Measurements from ENCODE around the gene SOCS2. TPM values are rescaled to one million over a fixed set of nuclear protein-coding genes. Genes with fewer than 3 reads are reported as not detected.
A peak's percentile ranks its signal among the peaks of the same experiment; 100 is the strongest.

The SOCS2 gene
- total RNA-seq, 2 donors from 2014 or later, result 21.4 to 25.5 TPM

DNA sequence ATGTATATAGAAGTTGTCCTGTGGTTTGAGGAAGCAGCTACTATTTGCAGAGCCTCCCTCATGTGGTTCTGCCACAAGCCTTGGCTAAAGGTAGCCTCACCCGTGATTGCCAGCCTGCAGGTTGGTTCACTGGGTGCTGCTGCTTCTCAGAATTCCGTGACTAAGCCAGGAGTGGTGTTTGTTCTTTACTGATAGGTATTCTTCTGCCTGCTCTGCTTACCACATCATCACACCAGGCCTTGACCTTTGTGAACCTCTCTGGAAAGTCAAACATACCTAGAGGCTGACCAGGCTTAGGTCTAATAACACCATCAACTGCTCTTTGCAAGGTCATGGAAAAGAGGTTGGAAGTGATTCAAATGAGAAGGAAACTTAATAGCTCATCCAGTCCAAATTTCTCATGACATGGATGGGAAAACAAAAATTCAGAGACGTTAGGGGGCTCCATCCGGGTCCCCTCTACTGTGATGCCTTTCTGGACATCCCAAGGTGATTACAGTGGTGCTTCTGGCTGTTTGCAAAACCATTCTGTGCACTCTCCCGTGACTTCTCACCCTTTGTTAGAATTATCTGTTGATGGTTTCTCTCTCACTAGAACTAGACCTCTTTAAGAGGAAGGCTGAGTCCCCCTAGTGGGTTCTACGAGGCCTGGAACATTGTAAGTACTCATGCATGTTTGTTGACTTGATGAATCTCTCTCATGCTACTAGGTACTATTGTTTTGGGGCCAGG is 8.5 kb upstream of the SOCS2 start:
- Histone ChIP-seq H3K9me3 (peaks cover 0 to 5% of the 10 kb centered on the region in 2 donors), H3K36me3 (no peaks in the 10 kb centered on the region), H3K27ac (no peak overlapping the region), H3K4me3 (no peak overlapping the region), H3K4me1 (no peaks in the 10 kb centered on the region), H3K27me3 (no peaks in the 10 kb centered on the region)
- TF ChIP-seq, protein P1, sequence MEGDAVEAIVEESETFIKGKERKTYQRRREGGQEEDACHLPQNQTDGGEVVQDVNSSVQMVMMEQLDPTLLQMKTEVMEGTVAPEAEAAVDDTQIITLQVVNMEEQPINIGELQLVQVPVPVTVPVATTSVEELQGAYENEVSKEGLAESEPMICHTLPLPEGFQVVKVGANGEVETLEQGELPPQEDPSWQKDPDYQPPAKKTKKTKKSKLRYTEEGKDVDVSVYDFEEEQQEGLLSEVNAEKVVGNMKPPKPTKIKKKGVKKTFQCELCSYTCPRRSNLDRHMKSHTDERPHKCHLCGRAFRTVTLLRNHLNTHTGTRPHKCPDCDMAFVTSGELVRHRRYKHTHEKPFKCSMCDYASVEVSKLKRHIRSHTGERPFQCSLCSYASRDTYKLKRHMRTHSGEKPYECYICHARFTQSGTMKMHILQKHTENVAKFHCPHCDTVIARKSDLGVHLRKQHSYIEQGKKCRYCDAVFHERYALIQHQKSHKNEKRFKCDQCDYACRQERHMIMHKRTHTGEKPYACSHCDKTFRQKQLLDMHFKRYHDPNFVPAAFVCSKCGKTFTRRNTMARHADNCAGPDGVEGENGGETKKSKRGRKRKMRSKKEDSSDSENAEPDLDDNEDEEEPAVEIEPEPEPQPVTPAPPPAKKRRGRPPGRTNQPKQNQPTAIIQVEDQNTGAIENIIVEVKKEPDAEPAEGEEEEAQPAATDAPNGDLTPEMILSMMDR (IDR thresholded peaks at IDR 0.05), result peak in 1 of 2 donors; percentile 32
- no peak for DNase-seq (ENCODE audit: low spot score)

DNA sequence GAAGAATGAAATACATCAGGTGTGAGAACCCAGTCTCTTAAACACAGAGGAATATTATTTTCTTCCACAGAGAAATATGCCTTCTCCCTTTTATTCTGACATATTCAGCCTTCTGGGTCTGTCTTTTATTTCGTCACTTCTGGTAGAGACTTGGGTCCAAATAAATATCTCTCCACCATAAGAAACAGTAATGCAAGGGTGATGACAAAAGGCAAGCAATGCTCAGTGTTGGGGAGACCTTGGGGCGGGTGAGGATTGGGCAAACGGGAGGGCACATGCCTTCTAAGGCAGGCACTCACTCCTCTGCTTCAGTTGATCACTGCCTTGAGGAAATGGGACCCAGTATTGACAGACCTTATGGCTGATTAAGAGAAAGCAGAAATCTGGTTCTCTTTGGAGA is 6.7 kb upstream of the SOCS2 start:
- H3K27me3 ChIP-seq, result no peaks in the 10 kb centered on the region
- no peak overlapping the region for H3K4me3 ChIP-seq
- H3K4me1 ChIP-seq, result no peaks in the 10 kb centered on the region
- H3K36me3 ChIP-seq, result no peaks in the 10 kb centered on the region
- DNase-seq (ENCODE audit: low spot score), result no peak
- no peak overlapping the region for H3K27ac ChIP-seq
- peaks cover 0 to 2% of the 10 kb centered on the region in 2 donors for H3K9me3 ChIP-seq
- TF ChIP-seq, protein P1 (IDR thresholded peaks at IDR 0.05), result no peak

DNA sequence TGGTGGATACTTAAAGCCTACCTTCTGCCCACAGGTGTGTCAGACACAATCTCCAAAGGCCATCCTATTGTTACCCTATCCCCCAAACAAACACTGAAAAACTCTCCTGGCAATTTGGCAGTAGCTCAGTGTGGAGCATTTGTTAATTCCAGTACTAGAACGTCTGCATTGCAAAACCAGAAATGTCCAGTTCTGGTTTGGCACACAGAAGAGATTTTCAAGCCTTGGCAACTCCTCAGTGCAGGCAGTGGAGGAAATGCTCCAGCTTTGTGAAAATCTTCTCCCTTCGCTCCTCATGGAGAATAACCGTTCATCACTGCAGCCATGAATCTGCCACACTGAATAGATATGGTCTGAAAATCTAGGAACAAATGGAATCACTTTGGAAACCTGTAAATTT is 5.3 kb upstream of the SOCS2 start:
- Histone ChIP-seq H3K4me3 (no peak overlapping the region), H3K9me3 (no peaks in the 10 kb centered on the region), H3K27me3 (no peaks in the 10 kb centered on the region), H3K4me1 (no peaks in the 10 kb centered on the region), H3K36me3 (no peaks in the 10 kb centered on the region), H3K27ac (no peak overlapping the region)
- DNase-seq (ENCODE audit: low spot score), result no peak
- TF ChIP-seq, protein P1 (IDR thresholded peaks at IDR 0.05), result no peak

DNA sequence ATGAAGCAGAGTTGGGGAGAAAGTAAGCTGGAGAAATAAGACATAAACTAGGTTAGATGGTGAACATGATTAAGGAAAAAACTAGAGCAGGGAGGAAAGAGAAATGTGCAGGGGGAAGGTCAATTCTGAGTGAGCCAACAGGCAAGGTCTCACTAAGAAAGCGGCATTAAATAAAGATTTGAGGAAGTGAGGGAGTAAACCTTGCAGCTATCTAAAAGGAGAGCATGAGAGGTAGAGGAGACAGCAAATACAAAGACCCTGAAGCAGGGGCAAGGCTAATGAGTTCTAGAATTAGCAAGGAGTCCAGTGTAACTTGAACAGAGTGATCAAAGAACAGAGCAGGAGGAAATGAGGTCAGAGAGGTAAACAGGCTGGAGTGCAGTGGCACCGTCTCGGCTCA is 4.4 kb upstream of the SOCS2 start:
- TF ChIP-seq, protein P1 (IDR thresholded peaks at IDR 0.05), result no peak
- DNase-seq (ENCODE audit: low spot score), result no peak
- Histone ChIP-seq H3K27ac (no peak overlapping the region), H3K9me3 (no peaks in the 10 kb centered on the region), H3K4me3 (no peak overlapping the region), H3K27me3 (no peaks in the 10 kb centered on the region), H3K36me3 (no peaks in the 10 kb centered on the region), H3K4me1 (peaks cover 0 to 2% of the 10 kb centered on the region in 2 donors)

DNA sequence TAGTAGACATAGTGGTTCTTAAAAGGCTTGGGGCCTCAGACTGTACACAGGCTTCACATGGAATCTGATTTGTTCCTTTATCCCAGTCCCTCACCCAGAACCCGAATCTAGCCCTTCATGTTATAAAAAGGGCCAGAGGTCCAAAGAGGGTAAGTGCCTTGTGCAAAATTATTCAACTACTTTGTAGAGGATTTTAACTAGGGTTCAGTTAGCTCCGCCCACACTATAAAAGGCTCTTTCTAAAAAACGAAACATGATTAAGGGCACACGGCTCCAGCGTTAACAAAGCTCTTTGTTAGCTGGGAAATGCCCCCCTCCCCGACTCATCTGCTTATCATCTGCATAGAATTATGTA is 3.2 kb upstream of the SOCS2 start:
- TF ChIP-seq, protein P1 (IDR thresholded peaks at IDR 0.05), result no peak
- H3K36me3 ChIP-seq, result no peaks in the 10 kb centered on the region
- H3K9me3 ChIP-seq, result no peaks in the 10 kb centered on the region
- H3K27ac ChIP-seq, result peak overlapping the region in 1 of 2 donors; percentile 93
- H3K27me3 ChIP-seq, result no peaks in the 10 kb centered on the region
- H3K4me3 ChIP-seq, result peak overlapping the region; percentile 74 to 79
- no peak for DNase-seq (ENCODE audit: low spot score)
- H3K4me1 ChIP-seq, result peaks cover 0 to 8% of the 10 kb centered on the region in 2 donors

Measured in right atrium auricular region (tissue), 2 donors.